SK-N-SH treated with all-trans-retinoic acid at 6 μM for 48 hours (cell line): ENCODE data around the gene WFS1.

Experiments
- ATAC-seq: fragments of 200-7000 bp; cut with Tn5 transposase; 3 replicates; pipeline ENCODE4 v1.9.1; 2020; ENCODE audit warnings: mild to moderate bottlenecking, moderate library complexity
- ARNTL ChIP-seq: fragments of 450-650 bp; formaldehyde crosslinking; IDR thresholded peaks from 2 replicates; pipeline ENCODE4 v1.5.0; 2020; ENCODE audit warnings: low read depth, mild to moderate bottlenecking, moderate library complexity, borderline replicate concordance
- BACH2 ChIP-seq: fragments of 250-450 bp; sonication (Bioruptor Pico); IDR thresholded peaks from 2 replicates; pipeline ENCODE4 v1.9.0; 2021; ENCODE audit warnings: mild to moderate bottlenecking, borderline replicate concordance
- CREB5 ChIP-seq: fragments of 250-450 bp; sonication (Bioruptor Pico); IDR thresholded peaks from 2 replicates; pipeline ENCODE4 v1.5.1; 2020; ENCODE audit warnings: low read depth, mild to moderate bottlenecking, moderate library complexity
- CSDC2 ChIP-seq: fragments of 250-450 bp; sonication (Bioruptor Pico); IDR thresholded peaks from 2 replicates; pipeline ENCODE4 v1.5.0; 2020; ENCODE audit warnings: mild to moderate bottlenecking, moderate library complexity
- ESRRG ChIP-seq: fragments of 250-450 bp; sonication (Bioruptor Pico); IDR thresholded peaks from 2 replicates; pipeline ENCODE4 v1.6.1; 2021; ENCODE audit warnings: mild to moderate bottlenecking
- GLIS3 ChIP-seq: fragments of 250-450 bp; sonication (Bioruptor Pico); IDR thresholded peaks from 2 replicates; pipeline ENCODE4 v1.5.0; 2020; ENCODE audit warnings: mild to moderate bottlenecking, moderate library complexity
- ISL1 ChIP-seq: fragments of 250-450 bp; sonication (Bioruptor Pico); IDR thresholded peaks from 2 replicates; pipeline ENCODE4 v2.1.2; 2022; ENCODE audit warnings: mild to moderate bottlenecking, moderate library complexity
- OSR1 ChIP-seq: fragments of 250-450 bp; sonication (Bioruptor Pico); IDR thresholded peaks from 2 replicates; pipeline ENCODE4 v1.8.0; 2022; ENCODE audit warnings: moderate library complexity, mild to moderate bottlenecking, inconsistent platforms
- POU6F1 ChIP-seq: fragments of 250-450 bp; sonication (Bioruptor Pico); IDR thresholded peaks from 2 replicates; pipeline ENCODE4 v1.8.0; 2021; ENCODE audit warnings: low read depth, mild to moderate bottlenecking, moderate library complexity, borderline replicate concordance
- PPARA ChIP-seq: fragments of 250-450 bp; sonication (Bioruptor Pico); IDR thresholded peaks from 2 replicates; pipeline ENCODE4 v1.5.0; 2020; ENCODE audit warnings: mild to moderate bottlenecking, borderline replicate concordance
- RARB ChIP-seq: fragments of 250-450 bp; sonication (Bioruptor Pico); IDR thresholded peaks from 2 replicates; pipeline ENCODE4 v1.8.0; 2021; ENCODE audit warnings: mild to moderate bottlenecking, moderate library complexity
- SNAI2 ChIP-seq: fragments of 250-450 bp; sonication (Bioruptor Pico); IDR thresholded peaks from 2 replicates; pipeline ENCODE4 v1.5.0; 2020; ENCODE audit warnings: mild to moderate bottlenecking, moderate library complexity
- TOX ChIP-seq: fragments of 250-450 bp; sonication (Bioruptor Pico); IDR thresholded peaks from 2 replicates; pipeline ENCODE4 v1.8.0; 2021; ENCODE audit warnings: mild to moderate bottlenecking, moderate library complexity, borderline replicate concordance
- TSHZ2 ChIP-seq: fragments of 250-450 bp; sonication (Bioruptor Pico); IDR thresholded peaks from 2 replicates; pipeline ENCODE4 v1.5.0; 2020; ENCODE audit warnings: mild to moderate bottlenecking, moderate library complexity
- ZC3H10 ChIP-seq: fragments of 250-450 bp; sonication (Bioruptor Pico); IDR thresholded peaks from 2 replicates; pipeline ENCODE4 v1.5.1; 2021; ENCODE audit warnings: mild to moderate bottlenecking, moderate library complexity
- ZFP3 ChIP-seq: fragments of 250-450 bp; sonication (Bioruptor Pico); IDR thresholded peaks from 2 replicates; pipeline ENCODE4 v1.5.0; 2020; ENCODE audit warnings: mild to moderate bottlenecking, moderate library complexity
- ZNF565 ChIP-seq: fragments of 450-650 bp; formaldehyde crosslinking; conservative IDR thresholded peaks from 2 replicates; pipeline ENCODE4 v1.5.0; 2020; ENCODE audit warnings: low read depth, mild to moderate bottlenecking, moderate library complexity
- ZNF70 ChIP-seq: fragments of 450-650 bp; formaldehyde crosslinking; IDR thresholded peaks from 2 replicates; pipeline ENCODE4 v1.5.0; 2020; ENCODE audit warnings: mild to moderate bottlenecking, moderate library complexity
- ZNF8 ChIP-seq: fragments of 450-650 bp; formaldehyde crosslinking; IDR thresholded peaks from 2 replicates; pipeline ENCODE4 v1.5.0; 2020; ENCODE audit warnings: mild to moderate bottlenecking, moderate library complexity
- TF ChIP-seq, protein P1 (sequence below): fragments of 250-450 bp; sonication (Bioruptor Pico); IDR thresholded peaks from 2 replicates; pipeline ENCODE4 v1.8.0; 2020; ENCODE audit warnings: mild to moderate bottlenecking, moderate library complexity, borderline replicate concordance

The WFS1 gene

GRCh38 chr4:6349896-6350603 lies 80.4 kb downstream of the WFS1 start:
- ATAC-seq: no peak
- TF ChIP-seq CSDC2 (CRISPR knock-in tag) (no peak), TSHZ2 (no peak), ARNTL (CRISPR knock-in tag) (no peak), SNAI2 (CRISPR knock-in tag) (no peak)

DNA sequence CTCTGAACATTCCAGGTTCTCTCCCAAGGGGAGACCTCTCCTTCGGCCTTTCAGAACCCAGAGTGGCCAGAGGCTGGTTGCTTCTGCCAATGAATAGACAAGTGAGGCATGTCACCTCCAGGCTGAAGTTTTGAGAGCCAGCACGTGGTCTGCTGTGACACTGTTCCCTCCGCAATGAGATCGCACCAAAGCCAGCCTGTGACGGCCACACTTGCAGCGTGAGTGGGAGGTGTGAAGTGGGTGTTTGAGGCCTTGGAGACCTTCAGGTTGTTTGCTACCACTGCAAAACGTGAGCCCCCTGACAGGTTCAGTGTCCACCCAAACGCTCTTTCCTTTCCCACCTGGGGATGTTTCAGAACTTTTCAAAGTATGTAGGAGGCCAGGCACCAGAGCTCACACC lies 81.0 kb downstream of the WFS1 start:
- TF ChIP-seq ISL1 (CRISPR knock-in tag) (no peak), ZNF565 (CRISPR knock-in tag) (no peak), GLIS3 (no peak), PPARA (no peak), BACH2 (CRISPR knock-in tag) (no peak), POU6F1 (CRISPR knock-in tag) (no peak), ZNF8 (CRISPR knock-in tag) (no peak), CSDC2 (CRISPR knock-in tag) (no peak), ZNF70 (CRISPR knock-in tag) (no peak), TSHZ2 (no peak), OSR1 (CRISPR knock-in tag) (no peak), ZC3H10 (no peak), ARNTL (CRISPR knock-in tag) (no peak), TOX (CRISPR knock-in tag) (no peak), ZFP3 (CRISPR knock-in tag) (no peak), CREB5 (no peak), SNAI2 (CRISPR knock-in tag) (no peak), RARB (no peak), ESRRG (CRISPR knock-in tag) (no peak)
- TF ChIP-seq, protein P1, sequence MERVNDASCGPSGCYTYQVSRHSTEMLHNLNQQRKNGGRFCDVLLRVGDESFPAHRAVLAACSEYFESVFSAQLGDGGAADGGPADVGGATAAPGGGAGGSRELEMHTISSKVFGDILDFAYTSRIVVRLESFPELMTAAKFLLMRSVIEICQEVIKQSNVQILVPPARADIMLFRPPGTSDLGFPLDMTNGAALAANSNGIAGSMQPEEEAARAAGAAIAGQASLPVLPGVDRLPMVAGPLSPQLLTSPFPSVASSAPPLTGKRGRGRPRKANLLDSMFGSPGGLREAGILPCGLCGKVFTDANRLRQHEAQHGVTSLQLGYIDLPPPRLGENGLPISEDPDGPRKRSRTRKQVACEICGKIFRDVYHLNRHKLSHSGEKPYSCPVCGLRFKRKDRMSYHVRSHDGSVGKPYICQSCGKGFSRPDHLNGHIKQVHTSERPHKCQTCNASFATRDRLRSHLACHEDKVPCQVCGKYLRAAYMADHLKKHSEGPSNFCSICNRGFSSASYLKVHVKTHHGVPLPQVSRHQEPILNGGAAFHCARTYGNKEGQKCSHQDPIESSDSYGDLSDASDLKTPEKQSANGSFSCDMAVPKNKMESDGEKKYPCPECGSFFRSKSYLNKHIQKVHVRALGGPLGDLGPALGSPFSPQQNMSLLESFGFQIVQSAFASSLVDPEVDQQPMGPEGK (CRISPR knock-in tag): no peak
- TF ChIP-seq, all 23 proteins: peak for 0

More for the DNA sequence above, 81.0 kb downstream of the WFS1 start:
- no peak for ATAC-seq
